Fibroblast of skin of right quadriceps (primary cell): ENCODE results near the gene ZFAND2B.

Experiments used
- DNase-seq: peaks from one replicate; pipeline ENCODE4 v3.0.0-alpha.2; 2013

ZFAND2B gene, protein sequence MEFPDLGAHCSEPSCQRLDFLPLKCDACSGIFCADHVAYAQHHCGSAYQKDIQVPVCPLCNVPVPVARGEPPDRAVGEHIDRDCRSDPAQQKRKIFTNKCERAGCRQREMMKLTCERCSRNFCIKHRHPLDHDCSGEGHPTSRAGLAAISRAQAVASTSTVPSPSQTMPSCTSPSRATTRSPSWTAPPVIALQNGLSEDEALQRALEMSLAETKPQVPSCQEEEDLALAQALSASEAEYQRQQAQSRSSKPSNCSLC

DNA sequence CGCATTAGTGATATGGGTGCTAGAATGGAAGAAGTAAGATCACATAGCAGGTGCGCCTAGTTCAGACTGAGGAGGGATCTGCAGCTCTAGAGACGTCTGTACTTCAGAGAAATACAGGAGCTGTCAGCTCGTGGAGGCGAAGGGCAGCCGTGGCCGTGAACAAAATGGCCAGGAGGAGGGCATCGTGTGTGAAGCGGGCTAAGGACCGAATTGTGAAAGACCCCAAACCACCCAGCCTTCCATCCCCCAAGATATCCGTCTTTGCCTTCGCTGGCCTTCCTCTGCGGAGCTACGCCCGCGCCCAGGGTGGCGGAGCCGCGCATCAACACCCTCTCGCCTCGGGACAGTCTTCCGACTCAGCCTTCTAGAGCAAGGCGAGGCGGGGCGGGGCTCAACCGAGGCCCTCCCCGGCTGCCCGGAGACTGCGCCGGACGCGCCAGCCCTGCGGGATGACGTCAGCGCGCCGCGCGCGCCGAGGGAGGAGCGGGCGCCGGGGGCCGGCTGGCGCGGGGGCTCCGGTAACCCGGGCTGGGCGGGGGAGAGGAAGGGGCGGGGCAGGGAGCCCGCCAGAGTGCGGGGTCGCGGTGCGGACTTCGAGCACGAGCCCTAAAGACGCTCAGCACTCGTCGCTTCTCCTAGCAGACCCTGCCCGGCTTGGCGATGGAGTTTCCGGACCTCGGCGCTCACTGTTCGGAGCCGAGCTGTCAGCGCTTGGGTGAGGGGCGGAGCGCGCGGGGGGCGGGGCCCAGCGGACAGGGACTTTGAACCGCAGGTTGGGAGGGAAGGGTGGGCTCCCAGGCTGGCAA, at the start of gene ZFAND2B:
ZFAND2B (plus strand) TSS at position 455 of the 806 bp plus-strand sequence; CDS start at position 661, 206 bp downstream.
- DNase-seq = peak; percentile 94

DNA sequence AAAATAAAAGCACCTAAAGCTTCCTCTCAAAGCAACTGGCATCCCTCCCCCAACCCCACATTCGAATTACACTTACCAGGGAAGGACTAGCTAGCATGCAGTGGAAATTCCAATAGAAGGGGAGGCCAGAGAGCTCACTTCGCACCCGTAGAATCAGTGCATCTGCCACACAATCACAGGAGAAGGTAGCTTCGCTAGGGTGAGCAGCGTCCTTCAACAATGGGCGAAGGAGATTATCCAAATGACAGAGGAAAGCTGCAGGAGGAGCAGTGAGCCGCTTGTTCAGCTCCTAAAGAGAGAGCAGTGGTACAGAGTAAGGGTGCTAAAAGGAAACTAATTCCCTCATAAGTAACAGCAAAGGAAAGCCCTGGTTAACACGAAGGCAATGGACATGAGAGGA, 49.2 kb upstream of the ZFAND2B start:
- DNase-seq = no peak

DNA sequence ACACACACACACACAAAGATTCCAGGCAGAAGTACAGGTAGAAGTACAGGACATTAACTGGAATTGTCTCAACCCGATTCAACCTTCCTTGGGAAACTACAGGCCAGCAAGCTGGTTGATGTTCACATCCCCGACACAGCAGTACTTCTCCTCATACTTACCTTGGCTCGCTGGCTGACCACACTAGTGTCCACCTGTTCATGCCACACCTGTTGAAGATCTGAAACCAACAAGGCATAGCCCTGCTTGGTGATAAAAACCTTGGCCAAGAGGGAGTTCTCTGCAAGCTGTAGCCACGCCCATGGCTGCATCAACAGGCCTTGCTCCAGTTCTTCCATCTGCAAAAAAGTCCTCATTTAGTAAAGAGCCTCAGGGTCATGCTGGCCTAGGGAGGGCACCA, 48.6 kb upstream of the ZFAND2B start:
- no peak for DNase-seq

DNA sequence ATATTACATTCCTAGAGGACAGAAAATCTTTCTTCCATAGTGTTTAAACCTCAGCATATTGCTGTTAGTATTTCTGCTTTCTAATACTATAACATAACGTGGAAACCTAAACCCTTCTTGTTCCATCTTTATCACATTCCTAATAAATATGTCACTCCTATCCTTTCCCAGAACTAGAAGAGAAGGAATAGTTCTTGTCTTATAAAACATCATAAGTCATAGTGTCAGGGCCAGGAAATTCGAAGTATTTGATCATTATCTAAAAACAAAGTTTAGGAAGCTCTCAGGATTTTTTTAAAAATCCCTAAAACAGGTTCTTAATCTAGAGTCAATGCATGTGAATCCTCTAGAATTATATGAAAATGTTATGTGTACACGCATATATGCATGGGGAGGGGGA, 48.0 kb upstream of the ZFAND2B start:
- DNase-seq = peak; percentile 42

DNA sequence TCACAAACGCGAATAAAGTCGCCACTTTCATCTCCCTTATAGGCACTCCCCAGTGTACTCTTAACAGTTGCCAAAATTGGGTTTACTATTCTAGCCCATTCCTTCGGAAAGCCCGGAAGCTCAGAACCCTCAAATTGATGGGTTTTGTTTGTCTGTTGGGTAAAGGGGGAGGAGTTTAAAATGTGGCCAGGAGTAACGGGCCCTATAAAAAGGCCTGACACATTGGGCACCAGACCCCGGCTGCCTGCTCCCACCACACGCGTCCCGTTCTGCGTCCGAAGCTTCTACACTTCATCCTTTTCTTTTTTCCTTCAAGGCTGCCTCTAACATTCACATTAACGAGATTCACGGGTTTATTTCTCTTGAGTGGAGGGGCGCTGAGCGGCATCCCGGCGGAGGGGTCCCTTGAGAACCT, 46.8 kb upstream of the ZFAND2B start:
- peak; percentile 8 for DNase-seq

DNA sequence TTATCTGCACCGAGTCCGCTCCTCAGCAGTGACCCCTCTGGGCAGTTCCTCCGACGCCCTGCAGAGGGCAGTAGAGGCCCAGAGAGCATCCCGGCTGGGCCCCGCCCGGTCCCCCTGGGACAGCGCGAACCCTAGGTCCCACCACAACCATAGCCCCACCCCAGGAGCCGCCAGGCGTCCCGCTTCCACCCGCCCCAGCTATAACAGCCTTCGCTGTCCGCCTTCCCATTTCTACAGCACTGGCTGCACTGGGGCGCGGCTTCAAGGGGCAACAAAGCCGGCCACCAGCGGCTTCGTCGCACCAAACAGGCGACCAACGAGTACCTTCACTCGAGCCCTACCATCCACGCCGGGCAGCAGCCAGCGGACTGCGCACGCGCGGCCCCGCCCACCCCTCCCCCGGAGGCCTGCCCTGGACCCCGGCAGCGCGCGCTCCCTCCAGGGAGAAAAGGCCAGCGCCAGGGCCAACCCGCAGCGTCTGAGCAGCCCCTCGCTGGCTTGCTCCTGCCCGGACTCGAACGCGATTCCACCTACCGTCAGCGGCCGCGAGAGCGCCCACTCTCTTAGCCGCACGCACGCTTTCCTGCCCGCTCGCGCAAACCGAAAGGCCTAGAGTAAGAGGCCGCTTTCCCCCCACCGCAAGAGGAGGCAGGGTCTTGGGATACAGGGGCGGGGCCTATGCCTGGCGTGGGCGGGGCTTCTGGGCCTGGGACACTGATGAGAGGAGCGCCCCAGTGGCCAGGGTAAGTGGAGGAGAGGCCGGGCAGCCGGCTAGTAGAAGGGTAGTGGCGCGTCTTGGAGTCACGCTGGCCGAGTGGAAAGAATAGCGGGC, 46.2 kb upstream of the ZFAND2B start, which contains the start of gene NHEJ1:
NHEJ1 (minus strand) TSS at position 630 of the 832 bp plus-strand sequence. CDS start 2,453 bp downstream, outside the sequence.
- peak; percentile 93 for DNase-seq

DNA sequence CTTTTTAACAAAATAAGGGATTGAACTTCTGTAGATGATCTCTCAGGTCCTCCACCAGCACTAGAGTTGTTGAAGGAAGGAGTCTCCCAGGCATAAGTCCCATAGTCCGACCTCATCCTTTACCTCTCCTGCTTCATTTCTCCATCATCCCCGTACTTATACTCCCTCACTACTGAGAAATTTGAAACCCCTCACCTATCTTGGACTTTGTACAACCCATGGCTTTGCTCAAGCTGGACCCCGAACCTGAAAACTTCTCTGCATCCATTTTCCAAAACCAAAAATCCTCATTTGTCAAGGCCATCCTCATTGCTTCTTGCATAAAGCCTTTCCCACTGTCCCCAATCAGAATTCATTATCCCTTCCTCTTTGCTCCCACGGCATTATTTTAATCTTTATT, 45.5 kb upstream of the ZFAND2B start:
- DNase-seq = no peak

DNA sequence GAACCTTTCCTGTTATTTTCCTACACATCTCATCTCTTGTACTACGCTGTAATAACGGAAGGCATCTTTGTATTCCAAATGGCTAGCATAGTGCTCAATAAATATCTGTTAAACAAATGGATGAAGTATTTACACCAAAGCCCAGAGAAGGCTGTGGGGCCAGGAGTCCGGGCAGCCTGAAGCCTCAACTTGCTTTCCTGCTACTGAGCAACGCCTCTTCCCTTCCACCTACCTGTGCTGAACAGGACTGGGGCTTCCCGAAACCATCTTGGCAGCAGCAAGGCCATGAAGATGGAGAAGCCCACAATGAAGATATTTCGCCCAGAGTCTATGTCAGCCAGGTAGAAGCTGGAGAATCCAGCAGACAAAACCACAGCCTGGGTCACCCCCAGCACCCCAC, 43.4 kb upstream of the ZFAND2B start:
- no peak for DNase-seq

DNA sequence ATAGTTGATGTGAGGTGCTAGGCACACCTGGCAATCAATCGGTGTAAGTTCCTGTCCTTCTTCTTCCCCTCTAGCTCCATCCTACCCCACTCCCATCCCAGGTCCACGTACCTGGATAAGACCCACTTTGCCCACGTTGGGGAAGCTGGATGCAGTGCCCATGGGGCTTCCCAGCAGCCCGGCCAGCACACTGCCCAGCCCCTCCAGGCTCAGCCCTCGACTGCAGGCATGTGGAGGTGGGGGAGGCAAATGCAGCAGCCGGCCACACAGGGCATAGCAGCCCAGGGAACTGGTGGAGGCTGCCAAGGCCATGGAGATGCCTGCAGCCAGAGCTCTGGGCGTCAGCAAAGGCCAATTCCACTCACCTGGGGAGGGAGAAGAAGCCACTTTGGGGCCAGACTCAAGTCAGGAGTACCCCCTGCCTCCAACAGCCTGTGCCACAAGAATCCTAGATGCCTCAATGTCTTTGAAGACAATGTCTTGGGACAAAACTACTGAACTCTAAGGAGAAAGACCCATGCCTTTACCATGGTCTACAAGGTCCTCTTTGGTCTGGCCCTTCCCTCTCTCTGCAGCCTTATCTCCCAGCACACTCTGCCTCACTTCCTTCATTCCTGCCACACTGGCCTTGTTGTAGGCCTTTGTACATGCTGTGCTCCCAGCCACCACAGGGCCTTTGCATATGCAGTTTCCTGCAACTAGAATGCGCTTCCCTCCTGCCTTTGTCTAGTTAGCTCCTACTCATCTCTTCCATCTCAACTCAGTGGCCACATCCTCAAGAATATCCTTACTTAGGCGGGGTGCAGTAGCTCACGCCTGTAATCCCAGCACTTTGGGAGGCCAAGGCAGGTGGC, 41.3 kb upstream of the ZFAND2B start:
- no peak for DNase-seq

DNA sequence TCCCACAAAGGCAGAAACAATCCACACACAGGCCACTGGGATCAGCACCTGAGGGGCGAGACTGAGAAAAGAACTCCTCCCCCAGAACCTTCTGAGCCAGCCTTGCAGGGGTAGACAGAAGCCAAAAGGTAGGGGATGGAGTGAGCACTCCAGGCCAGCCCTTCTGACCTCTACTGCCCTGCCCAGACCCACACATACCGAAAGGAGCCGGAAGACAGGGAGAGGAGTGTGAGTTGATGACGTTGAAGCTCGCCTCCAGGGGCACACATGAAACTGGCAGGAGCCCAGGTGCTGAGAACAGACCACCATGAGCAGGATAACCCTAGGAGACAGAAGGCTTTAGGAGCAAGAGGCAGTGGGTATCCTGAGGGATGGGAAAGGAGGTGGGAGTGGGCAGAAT, 38.6 kb upstream of the ZFAND2B start:
- no peak for DNase-seq

DNA sequence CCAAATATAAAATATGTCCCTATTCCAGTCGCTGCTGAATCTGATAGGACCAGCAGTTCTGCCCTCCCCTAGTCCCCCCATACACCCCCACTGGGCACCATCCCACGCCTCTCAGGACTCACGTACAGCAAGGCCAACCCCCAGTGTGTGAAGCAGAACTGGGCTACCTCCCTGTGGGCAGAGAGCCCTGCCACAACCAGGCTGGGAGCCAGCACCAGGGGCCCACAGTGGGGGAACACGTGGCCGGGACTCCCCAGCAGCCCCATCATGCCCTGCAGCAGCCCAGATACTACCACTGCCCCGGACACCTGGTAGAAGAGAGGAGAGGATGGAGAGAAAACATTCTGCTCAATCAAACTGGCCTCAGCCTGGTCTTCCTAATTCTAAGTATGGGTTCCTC, 38.1 kb upstream of the ZFAND2B start:
- DNase-seq = no peak

DNA sequence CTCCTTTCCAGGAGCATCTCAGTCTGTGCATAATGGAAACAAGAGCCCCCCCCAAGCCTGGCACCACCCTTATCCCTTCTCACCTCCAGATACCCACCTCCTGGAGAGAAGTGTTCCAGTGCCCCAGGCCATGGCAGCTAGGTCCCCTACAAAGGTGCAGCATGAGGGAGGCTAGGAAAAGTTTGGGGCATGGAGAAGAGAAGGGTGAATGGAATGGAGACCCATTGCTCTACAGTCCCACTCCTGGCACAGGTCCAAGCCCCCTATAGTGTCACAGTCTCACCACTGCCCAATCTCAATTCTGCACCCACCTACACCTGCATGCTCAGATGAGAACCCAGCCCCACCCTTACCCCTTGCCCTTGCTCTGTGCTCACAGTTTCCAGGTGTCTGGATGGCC, 37.6 kb upstream of the ZFAND2B start:
- DNase-seq = no peak

DNA sequence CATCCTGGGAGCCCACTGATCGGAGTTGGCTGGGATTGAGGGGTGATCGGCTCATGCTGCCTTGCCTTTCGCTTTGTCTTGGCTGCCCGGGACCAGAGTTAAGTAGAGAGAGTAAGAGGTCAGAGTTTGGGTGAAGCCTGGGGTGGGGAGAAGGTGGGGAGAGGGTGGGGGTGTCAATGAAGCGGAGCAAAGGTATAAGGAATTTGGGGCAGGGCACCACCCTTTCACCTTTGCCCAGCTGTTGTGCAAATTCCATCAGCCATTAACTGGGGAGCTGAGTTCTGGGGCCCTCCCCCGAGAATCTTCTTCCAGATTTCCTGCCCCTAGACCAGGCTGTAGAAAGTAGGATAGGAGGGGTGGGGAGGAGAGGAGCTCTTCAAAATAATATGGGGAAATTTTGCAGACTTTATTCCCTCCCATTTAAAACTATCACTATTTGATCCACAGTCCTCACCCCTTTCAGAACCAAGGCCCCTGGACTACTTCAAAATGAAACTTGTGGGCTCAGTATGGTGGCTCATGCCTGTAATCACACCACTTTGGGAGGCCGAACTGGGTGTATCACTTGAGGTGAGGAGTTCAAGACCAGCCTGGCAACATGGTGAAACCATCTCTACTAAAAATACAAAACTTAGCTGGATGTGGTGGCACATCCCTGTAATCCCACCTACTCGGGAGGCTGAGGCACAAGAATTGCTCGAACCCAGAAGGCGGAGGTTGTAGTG, 36.5 kb upstream of the ZFAND2B start, which contains the start of gene SLC23A3:
SLC23A3 (minus strand) TSS at position 100 of the 725 bp plus-strand sequence; CDS start at position 55, 45 bp downstream.
- DNase-seq = no peak

DNA sequence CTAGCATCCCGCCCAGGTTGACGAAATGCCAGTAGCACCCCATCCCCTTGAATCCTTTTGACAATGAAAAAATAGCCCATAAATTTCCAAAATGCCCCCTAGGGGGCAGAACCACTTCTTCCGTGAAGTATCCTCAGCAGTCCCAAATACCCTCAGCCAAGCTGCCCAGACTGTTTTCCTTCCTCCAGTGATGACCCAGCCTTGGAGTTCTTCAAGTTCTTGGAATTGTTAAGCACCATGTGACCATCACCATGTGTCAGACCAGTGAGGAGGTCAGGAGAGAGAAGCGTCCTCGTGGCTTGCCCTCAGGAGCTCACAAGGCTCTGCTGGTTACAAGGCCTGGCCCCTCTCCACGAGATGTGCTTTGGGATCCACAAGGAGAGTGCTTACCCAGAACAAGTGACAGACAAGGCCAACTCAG, 35.3 kb upstream of the ZFAND2B start:
- DNase-seq = peak; percentile 64

DNA sequence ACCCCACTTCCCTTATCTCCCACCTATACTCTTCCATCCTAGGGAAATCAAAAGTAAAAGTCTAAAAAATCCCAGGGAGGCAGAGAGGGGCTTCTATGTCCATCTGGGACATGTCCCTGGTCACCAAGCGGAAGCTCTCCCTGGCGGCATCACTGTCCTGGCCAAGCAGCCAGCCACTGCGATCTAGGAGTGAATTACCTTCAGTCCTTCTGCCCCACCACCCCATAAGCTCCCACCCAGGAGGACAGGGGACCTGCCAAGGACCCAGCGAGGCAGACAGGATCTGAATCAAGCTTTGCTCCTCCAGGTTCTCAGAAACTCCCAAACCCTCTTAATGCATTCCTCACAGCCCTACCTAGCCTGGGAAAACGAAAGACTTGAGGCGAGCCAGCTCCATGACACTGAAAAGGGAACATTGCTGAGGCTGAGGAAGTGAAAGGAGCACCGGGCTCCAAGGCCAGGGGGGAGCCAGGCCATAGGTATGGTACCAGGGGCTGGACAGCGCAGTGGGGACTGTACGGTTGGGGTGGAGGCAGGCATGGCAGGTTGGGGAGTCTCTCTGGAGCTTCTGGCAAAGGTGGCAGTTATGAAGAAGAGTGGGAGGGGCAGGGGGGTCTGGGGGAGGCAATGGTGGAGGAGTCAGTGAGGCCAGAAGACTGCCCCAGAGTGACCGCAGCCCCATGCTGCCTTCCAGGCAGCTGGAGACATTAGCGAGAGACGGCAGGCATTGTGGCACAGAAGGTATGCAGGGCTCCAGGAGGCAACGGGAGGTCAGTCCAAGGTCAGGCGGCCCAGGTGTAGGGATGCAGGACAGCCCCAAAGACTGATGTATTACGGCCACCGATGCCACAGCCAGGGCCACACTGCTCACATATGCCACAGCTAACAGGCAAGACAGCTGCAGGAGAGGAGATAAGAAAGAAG, 34.1 kb upstream of the ZFAND2B start:
- no peak for DNase-seq

DNA sequence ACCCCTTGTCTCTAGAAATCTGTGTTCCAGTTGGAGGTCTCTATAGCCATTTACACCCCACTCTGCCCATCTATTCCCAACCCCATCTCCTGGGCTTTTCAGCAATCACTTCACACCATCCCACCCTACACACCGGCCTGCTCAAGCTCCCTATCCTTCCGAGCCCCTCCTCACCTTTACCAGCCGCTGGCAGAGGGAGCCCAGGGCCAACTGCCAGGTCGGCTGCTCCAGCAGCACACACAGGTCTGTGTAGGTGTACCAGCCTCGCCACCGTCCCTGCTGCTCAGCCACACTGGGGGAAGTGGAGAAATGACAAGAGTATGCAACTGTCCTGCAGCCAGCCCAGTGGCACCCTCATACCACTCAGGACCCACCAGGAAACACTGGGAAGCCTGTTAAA, 33.4 kb upstream of the ZFAND2B start:
- DNase-seq = no peak

DNA sequence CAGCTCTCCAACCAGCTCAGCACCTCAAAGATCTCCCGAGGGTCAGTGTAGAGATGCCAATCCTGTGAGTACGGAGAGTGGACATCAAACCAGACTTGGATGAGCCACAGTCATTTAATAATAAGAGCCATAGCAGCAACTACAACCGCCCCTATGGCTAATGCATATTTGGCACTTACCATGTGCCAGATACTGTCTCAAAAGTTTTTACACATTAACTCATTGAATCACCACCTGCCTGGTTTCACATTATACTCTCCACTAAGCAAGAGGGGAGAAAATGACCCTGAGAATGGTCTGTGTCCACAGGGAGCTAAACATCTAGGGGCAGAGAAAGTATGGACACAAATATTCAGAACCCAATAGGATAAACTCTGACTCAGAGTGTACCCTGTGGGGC, 32.4 kb upstream of the ZFAND2B start:
- no peak for DNase-seq

DNA sequence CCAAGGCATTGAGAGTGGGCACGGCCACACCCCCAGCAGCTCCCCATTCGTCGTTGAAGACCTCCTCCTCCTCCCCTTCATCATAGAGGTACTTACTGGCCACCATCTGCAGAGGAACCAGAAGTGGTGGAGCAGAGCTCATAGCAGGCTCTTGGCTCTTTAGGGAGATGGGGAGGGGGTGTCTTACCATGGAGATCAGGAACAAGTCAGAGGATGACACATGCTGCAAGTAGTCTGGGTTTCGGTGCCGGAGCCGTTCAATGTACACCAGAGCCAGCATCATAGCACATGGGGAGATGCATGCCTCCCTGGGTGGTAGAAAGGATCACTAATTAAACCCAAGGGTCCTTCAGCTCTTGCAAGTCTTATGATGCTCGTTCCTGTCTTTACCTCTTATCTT, 31.8 kb upstream of the ZFAND2B start:
- no peak for DNase-seq

DNA sequence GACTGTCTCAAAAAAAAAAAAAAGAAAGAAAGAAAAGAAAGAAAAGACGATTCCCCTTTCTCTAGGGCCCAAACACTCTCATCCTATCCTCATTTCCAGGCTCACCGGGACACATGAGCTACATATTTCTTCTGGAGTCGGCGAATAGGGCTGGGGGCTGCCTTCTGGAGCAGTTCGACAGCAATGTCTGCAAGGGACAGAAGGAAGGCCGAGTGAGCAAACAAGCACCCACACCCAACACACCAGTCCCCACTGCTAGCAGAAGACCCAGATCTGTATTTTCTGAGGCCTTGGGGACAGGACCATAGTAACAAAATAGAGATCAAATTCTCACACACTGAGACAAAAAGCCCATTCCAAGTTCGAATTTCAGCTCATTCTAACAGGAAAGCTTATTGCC, 31.1 kb upstream of the ZFAND2B start:
- DNase-seq = no peak
